Smooth muscle cell (in vitro differentiated cells): Measurements from ENCODE around the gene DNM2. TPM values are rescaled to one million over a fixed set of nuclear protein-coding genes. Genes with fewer than 3 reads are reported as not detected.

Experiments used
- DNase-seq: peaks from one replicate; lab custom pipeline; 2025; ENCODE audit not compliant: unreplicated experiment; lab: John Stamatoyannopoulos, UW
- H2AFZ ChIP-seq: fragments of 200-600 bp; sonication (generic); 2 replicates; pipeline ENCODE4 v1.6.0; 2016; ENCODE audit warnings: antibody characterized with exemption, low read depth, mild to moderate bottlenecking
- H3F3A ChIP-seq: fragments of 200-600 bp; sonication (generic); 2 replicates; pipeline ENCODE4 v1.6.0; 2017; ENCODE audit warnings: antibody characterized with exemption, low read depth
- H3K27ac ChIP-seq: fragments of 200-600 bp; sonication (generic); 2 replicates; pipeline ENCODE4 v1.5.1; 2016; ENCODE audit warnings: low read depth, mild to moderate bottlenecking
- H3K27me3 ChIP-seq: fragments of 200-600 bp; sonication (generic); 2 replicates; pipeline ENCODE4 v1.6.1; 2016; ENCODE audit warnings: low read depth, mild to moderate bottlenecking
- H3K36me3 ChIP-seq: fragments of 200-600 bp; sonication (generic); 2 replicates; pipeline ENCODE4 v1.5.1; 2016; ENCODE audit warnings: low read depth
- H3K4me1 ChIP-seq: fragments of 200-600 bp; sonication (generic); 2 replicates; pipeline ENCODE4 v1.5.1; 2016; ENCODE audit warnings: low read depth
- H3K4me2 ChIP-seq: fragments of 200-600 bp; sonication (generic); 2 replicates; pipeline ENCODE4 v1.6.0; 2016; ENCODE audit warnings: mild to moderate bottlenecking
- H3K4me3 ChIP-seq: fragments of 200-600 bp; sonication (generic); 2 replicates; pipeline ENCODE4 v1.5.1; 2016; ENCODE audit warnings: mild to moderate bottlenecking
- H3K79me2 ChIP-seq: fragments of 200-600 bp; sonication (generic); 2 replicates; pipeline ENCODE4 v1.6.0; 2016; ENCODE audit warnings: low read depth, mild to moderate bottlenecking
- H3K9ac ChIP-seq: fragments of 200-600 bp; sonication (generic); 2 replicates; pipeline ENCODE4 v1.6.0; 2016; ENCODE audit warnings: low read depth
- H3K9me3 ChIP-seq: fragments of 200-600 bp; sonication (generic); replicated peaks from 2 replicates; pipeline ENCODE4 v1.5.1; 2016; ENCODE audit warnings: low read depth
- H4K20me1 ChIP-seq: fragments of 200-600 bp; sonication (generic); 2 replicates; pipeline ENCODE4 v1.6.0; 2016; ENCODE audit warnings: low read depth
- WGBS: methylation state at CpG from one replicate; pipeline ENCODE4 v1.1.7; 2016; ENCODE audit warnings: low lambda C conversion rate; 5-methylcytosine and 5-hydroxymethylcytosine counted together
- polyA plus RNA-seq: library from polyadenylated mRNA; unstranded; fragments of >200 nt; fragmentation: Nextera tagmentation; extraction: Ambion mirVana; gene quantifications from 2 replicates; pipeline ENCODE4 v1.2.1, GENCODE V29; 2016
- total RNA-seq: library from RNA; depleted of rRNA; stranded (reverse); fragments of >200 nt; gene quantifications from 2 replicates; pipeline ENCODE4 v1.2.3, GENCODE V29; 2014
- TF ChIP-seq, protein P1 (sequence below): fragments of 200-600 bp; sonication (generic); IDR thresholded peaks from 2 replicates; pipeline ENCODE4 v1.5.1; 2017; ENCODE audit warnings: borderline replicate concordance, mild to moderate bottlenecking, antibody characterized with exemption; ENCODE audit not compliant: insufficient read depth, poor library complexity, severe bottlenecking

Gene DNM2
- total and polyA plus RNA-seq, 2 experiments from 2014 or later, result 65.1 to 93.2 TPM

DNA sequence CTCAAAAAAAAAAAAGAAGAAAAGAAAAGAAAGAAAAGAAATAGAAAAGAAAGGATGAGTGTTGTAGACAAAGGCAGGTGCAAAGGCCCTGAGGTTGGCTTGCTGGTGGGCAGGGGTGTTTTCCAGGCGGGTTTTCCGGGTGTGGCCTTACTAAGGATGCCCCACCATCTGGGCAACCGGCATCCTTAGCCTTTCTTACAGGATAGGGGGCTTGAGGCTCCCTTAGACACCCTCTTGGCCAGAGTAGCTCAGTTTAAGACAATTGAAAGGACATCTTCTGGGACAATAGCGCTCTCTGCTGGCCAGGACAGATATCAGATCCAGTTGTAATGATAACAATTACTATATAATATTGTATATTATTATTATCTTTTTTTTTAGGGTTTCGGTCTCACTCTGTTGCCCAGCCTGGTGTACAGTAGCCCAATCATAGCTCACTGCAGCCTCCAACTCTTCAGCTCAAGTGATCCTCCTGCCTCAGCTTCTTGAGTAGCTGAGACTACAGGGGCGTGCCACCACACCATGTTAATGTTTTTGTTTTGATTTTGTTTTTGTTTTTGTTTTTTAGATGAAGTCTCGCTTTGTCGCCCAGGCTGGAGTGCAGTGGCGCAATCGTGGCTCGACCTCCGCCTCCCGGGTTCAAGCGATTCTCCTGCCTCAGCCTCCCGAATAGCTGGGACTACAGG, 18.1 kb upstream of the DNM2 start:
- H4K20me1 ChIP-seq, result peaks cover 15% of the 10 kb centered on the region
- peaks cover 5% of the 10 kb centered on the region for H3K4me1 ChIP-seq
- no peaks in the 10 kb centered on the region for H3K27me3 ChIP-seq
- no peaks in the 10 kb centered on the region for H3K79me2 ChIP-seq
- H3K27ac ChIP-seq, result no peak overlapping the region
- no peak overlapping the region for H3K9ac ChIP-seq
- TF ChIP-seq, protein P1, sequence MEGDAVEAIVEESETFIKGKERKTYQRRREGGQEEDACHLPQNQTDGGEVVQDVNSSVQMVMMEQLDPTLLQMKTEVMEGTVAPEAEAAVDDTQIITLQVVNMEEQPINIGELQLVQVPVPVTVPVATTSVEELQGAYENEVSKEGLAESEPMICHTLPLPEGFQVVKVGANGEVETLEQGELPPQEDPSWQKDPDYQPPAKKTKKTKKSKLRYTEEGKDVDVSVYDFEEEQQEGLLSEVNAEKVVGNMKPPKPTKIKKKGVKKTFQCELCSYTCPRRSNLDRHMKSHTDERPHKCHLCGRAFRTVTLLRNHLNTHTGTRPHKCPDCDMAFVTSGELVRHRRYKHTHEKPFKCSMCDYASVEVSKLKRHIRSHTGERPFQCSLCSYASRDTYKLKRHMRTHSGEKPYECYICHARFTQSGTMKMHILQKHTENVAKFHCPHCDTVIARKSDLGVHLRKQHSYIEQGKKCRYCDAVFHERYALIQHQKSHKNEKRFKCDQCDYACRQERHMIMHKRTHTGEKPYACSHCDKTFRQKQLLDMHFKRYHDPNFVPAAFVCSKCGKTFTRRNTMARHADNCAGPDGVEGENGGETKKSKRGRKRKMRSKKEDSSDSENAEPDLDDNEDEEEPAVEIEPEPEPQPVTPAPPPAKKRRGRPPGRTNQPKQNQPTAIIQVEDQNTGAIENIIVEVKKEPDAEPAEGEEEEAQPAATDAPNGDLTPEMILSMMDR, result peak; percentile 61
- no peak overlapping the region for H2AFZ ChIP-seq
- H3K4me2 ChIP-seq, result no peak overlapping the region
- H3F3A ChIP-seq, result peaks cover 6% of the 10 kb centered on the region
- no peaks in the 10 kb centered on the region for H3K9me3 ChIP-seq
- H3K4me3 ChIP-seq, result no peak overlapping the region
- DNase-seq, result no peak
- 54% methylated on average over 14 of the region's 15 CpGs for WGBS
- H3K36me3 ChIP-seq, result no peaks in the 10 kb centered on the region

DNA sequence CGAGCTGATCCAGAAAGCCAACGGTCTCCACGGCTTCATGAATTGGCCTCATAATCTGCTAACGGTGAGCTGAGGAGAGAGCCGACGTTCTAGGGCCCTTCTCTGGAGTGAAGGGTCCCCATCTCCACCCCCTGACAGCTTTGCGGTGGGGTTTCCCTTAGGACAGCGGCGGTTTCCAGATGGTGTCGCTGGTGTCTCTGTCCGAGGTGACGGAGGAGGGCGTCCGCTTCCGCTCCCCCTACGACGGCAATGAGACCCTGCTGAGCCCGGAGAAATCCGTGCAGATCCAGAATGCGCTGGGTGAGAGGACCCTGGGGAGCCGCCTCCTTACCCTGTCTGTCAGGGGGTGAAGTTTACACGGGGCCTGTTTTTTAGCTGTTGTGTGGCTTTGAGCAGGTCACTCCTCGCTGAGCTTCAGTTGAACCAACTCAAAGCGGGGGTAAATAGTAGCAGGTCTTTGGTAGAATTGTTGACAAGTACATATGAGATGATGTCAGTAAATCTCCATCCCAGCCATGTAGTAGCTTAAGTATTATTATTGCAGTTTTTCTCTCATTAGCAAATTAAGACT, 15.8 kb upstream of the DNM2 start:
- no peaks in the 10 kb centered on the region for H3K27me3 ChIP-seq
- peak overlapping the region; percentile 90 for H3K4me3 ChIP-seq
- H3K79me2 ChIP-seq, result no peaks in the 10 kb centered on the region
- H3K9me3 ChIP-seq, result no peaks in the 10 kb centered on the region
- no peaks in the 10 kb centered on the region for H3F3A ChIP-seq
- no peaks in the 10 kb centered on the region for H3K36me3 ChIP-seq
- TF ChIP-seq, protein P1, result no peak
- H3K27ac ChIP-seq, result peak overlapping the region; percentile 32
- H2AFZ ChIP-seq, result peak overlapping the region; percentile 99
- H3K9ac ChIP-seq, result peak overlapping the region; percentile 79
- 8% methylated on average over 24 of the region's 24 CpGs for WGBS
- H4K20me1 ChIP-seq, result no peaks in the 10 kb centered on the region
- DNase-seq, result peak; percentile 24
- peak overlapping the region; percentile 99 for H3K4me2 ChIP-seq
- H3K4me1 ChIP-seq, result no peaks in the 10 kb centered on the region

DNA sequence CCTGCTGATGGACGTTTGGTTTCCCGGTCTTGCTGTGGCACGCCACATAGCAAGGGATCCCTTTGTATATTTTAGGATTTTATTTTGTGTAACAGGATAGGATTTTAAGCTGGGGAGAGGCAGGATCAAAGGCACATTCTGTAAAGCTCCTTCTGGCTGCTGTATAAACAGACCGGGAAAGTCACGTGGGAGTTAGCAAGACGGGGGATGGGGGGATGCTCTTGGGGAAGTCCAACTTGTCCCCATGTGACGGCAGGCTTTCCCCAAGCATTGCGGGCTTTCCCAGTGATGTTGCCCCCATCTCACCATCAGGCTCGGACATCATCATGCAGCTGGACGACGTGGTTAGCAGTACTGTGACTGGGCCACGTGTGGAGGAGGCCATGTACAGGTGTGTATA, 10.9 kb upstream of the DNM2 start:
- H3K4me2 ChIP-seq, result no peak overlapping the region
- no peak for DNase-seq
- no peak overlapping the region for H3K27ac ChIP-seq
- no peaks in the 10 kb centered on the region for H3F3A ChIP-seq
- H3K27me3 ChIP-seq, result no peaks in the 10 kb centered on the region
- no peak overlapping the region for H3K4me3 ChIP-seq
- no peaks in the 10 kb centered on the region for H3K79me2 ChIP-seq
- no peaks in the 10 kb centered on the region for H4K20me1 ChIP-seq
- no peak overlapping the region for H2AFZ ChIP-seq
- H3K4me1 ChIP-seq, result no peaks in the 10 kb centered on the region
- no peaks in the 10 kb centered on the region for H3K9me3 ChIP-seq
- H3K9ac ChIP-seq, result no peak overlapping the region
- 54% methylated on average over 12 of the region's 12 CpGs for WGBS
- TF ChIP-seq, protein P1, result no peak
- no peaks in the 10 kb centered on the region for H3K36me3 ChIP-seq

DNA sequence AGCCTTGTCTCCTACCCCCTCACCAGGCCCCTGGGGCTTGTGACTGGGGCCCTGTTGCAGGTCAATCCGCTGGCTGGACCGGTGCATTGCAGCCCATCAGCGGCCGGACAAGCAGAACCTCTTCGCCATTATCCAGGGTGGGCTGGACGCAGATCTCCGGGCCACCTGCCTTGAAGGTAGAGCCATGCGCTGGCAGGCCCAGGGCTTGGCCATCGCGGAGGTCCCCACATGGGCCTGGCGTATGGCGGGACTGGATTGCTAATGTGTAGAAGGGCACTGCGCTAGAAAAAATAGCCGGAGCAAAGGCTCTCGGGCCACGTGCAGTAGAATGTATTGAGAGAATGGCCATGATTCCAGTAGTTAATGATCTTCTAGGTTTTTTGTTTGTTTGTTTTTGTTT, 10.4 kb upstream of the DNM2 start:
- no peaks in the 10 kb centered on the region for H3F3A ChIP-seq
- H3K4me2 ChIP-seq, result no peak overlapping the region
- H3K9me3 ChIP-seq, result no peaks in the 10 kb centered on the region
- no peak overlapping the region for H3K27ac ChIP-seq
- no peak for DNase-seq
- no peak overlapping the region for H3K4me3 ChIP-seq
- no peaks in the 10 kb centered on the region for H3K27me3 ChIP-seq
- no peaks in the 10 kb centered on the region for H3K36me3 ChIP-seq
- H3K4me1 ChIP-seq, result no peaks in the 10 kb centered on the region
- 97% methylated on average over 16 of the region's 16 CpGs for WGBS
- H2AFZ ChIP-seq, result no peak overlapping the region
- H3K9ac ChIP-seq, result no peak overlapping the region
- no peaks in the 10 kb centered on the region for H3K79me2 ChIP-seq
- H4K20me1 ChIP-seq, result no peaks in the 10 kb centered on the region
- TF ChIP-seq, protein P1, result no peak
